ENCODE results near the gene CERS6. TPM values are rescaled to one million over a fixed set of nuclear protein-coding genes. Genes with fewer than 3 reads are reported as not detected.

Gene CERS6
- total and polyA plus RNA-seq, 2 donors from 2014 or later: 9.4 to 18.8 TPM

DNA sequence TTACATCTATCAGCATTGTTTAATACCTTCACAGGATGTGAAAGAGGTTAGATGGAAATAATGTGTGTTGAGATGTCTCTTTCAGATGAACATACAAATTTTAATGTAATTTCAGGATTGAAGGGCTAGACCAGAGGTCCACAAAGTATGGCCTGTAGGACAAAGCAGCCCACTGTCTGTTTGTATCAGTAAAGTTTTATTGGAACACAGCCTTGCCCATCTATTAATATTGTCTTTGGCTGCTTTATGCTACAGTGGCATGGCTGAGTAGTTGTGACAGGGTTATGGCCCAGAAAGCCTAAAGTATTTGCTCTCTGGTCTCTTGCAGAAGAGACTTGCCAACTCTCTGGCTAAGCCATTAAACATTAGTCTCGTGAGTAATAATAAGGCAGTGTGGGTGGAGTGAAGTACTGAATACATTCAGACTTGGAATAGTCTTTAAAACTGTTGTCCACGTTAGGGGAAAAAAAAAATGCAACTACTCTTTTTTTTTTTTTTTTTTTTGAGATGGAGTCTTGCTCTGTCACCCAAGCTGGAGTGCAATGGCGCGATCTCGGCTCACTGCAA lies 271.9 kb downstream of the CERS6 start:
- TF ChIP-seq, protein P1, sequence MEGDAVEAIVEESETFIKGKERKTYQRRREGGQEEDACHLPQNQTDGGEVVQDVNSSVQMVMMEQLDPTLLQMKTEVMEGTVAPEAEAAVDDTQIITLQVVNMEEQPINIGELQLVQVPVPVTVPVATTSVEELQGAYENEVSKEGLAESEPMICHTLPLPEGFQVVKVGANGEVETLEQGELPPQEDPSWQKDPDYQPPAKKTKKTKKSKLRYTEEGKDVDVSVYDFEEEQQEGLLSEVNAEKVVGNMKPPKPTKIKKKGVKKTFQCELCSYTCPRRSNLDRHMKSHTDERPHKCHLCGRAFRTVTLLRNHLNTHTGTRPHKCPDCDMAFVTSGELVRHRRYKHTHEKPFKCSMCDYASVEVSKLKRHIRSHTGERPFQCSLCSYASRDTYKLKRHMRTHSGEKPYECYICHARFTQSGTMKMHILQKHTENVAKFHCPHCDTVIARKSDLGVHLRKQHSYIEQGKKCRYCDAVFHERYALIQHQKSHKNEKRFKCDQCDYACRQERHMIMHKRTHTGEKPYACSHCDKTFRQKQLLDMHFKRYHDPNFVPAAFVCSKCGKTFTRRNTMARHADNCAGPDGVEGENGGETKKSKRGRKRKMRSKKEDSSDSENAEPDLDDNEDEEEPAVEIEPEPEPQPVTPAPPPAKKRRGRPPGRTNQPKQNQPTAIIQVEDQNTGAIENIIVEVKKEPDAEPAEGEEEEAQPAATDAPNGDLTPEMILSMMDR (IDR thresholded peaks at IDR 0.05; ENCODE audit: borderline replicate concordance, extremely low read depth, insufficient read depth): no peak
- no peak overlapping the region for H3K9ac ChIP-seq (ENCODE audit: low read length in 3 of 3)
- no peaks in the 10 kb centered on the region for H3K36me3 ChIP-seq (ENCODE audit: control insufficient read depth in 2 of 3, insufficient read depth in 3 of 3, low read length in 3 of 3)
- DNase-seq (no peak), FAIRE-seq (no peak)
- intact Hi-C loops (cut with DNase I): no loop called here
- H3K9me3 ChIP-seq (ENCODE audit: control insufficient read depth in 2 of 3, insufficient read depth in 1 of 3, low read length in 3 of 3): no peaks in the 10 kb centered on the region
- no peaks in the 10 kb centered on the region for H3K27me3 ChIP-seq (ENCODE audit: control insufficient read depth, insufficient read depth, low read length)
- no peak overlapping the region for H3K4me3 ChIP-seq (ENCODE audit: low read length in 3 of 3)
- no peaks in the 10 kb centered on the region for H3K4me1 ChIP-seq (ENCODE audit: control insufficient read depth in 2 of 3, insufficient read depth in 2 of 3, low read depth in 1 of 3, low read length in 3 of 3)
- H3K27ac ChIP-seq (ENCODE audit: low read depth in 2 of 2, low read length in 2 of 2): no peak overlapping the region

DNA sequence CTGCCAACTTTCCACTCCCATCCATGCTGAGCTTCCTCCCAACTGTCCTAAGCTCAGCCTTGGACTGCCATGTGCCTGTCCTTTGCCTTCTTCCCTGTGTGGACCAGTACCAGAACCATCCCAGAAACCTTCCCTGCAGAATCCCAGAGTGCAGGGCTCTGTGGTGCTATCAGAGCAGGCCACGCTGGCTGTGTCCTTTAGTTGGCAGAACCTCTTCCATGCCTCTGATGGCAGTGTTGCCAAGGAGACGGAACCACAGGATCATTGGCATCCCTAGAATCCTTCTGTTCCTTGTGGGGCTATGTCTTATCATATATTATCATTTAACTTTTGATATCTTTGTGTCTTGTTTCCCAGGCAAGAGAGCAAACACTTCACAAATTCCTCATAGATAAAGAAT lies 273.4 kb downstream of the CERS6 start:
- DNase-seq (no peak), FAIRE-seq (no peak)
- Histone ChIP-seq H3K4me1 (ENCODE audit: control insufficient read depth in 2 of 3, insufficient read depth in 2 of 3, low read depth in 1 of 3, low read length in 3 of 3) (no peaks in the 10 kb centered on the region), H3K36me3 (ENCODE audit: control insufficient read depth in 2 of 3, insufficient read depth in 3 of 3, low read length in 3 of 3) (no peaks in the 10 kb centered on the region), H3K4me3 (ENCODE audit: low read length in 3 of 3) (no peak overlapping the region), H3K27me3 (ENCODE audit: control insufficient read depth, insufficient read depth, low read length) (no peaks in the 10 kb centered on the region), H3K27ac (ENCODE audit: low read depth in 2 of 2, low read length in 2 of 2) (no peak overlapping the region), H3K9me3 (ENCODE audit: control insufficient read depth in 2 of 3, insufficient read depth in 1 of 3, low read length in 3 of 3) (no peaks in the 10 kb centered on the region), H3K9ac (ENCODE audit: low read length in 3 of 3) (no peak overlapping the region)
- TF ChIP-seq, protein P1 (IDR thresholded peaks at IDR 0.05; ENCODE audit: borderline replicate concordance, extremely low read depth, insufficient read depth): no peak
- intact Hi-C loops (cut with DNase I): no loop called here

GRCh38 chr2:168730344-168730743 lies 274.3 kb downstream of the CERS6 start:
- intact Hi-C loops (cut with DNase I): no loop called here

More at GRCh38 chr2:168730344-168730743, 274.3 kb downstream of the CERS6 start:
- Histone ChIP-seq H3K36me3 (ENCODE audit: control insufficient read depth in 2 of 3, insufficient read depth in 3 of 3, low read length in 3 of 3) (no peaks in the 10 kb centered on the region), H3K4me1 (ENCODE audit: control insufficient read depth in 2 of 3, insufficient read depth in 2 of 3, low read depth in 1 of 3, low read length in 3 of 3) (no peaks in the 10 kb centered on the region), H3K27me3 (ENCODE audit: control insufficient read depth, insufficient read depth, low read length) (no peaks in the 10 kb centered on the region), H3K9ac (ENCODE audit: low read length in 3 of 3) (no peak overlapping the region), H3K9me3 (ENCODE audit: control insufficient read depth in 2 of 3, insufficient read depth in 1 of 3, low read length in 3 of 3) (no peaks in the 10 kb centered on the region), H3K27ac (ENCODE audit: low read depth in 2 of 2, low read length in 2 of 2) (no peak overlapping the region), H3K4me3 (ENCODE audit: low read length in 3 of 3) (no peak overlapping the region)
- DNase-seq: no peak
- no peak for FAIRE-seq
- TF ChIP-seq, protein P1 (IDR thresholded peaks at IDR 0.05; ENCODE audit: borderline replicate concordance, extremely low read depth, insufficient read depth): no peak

Data from kidney (tissue), 14 donors.